NCI-H446 (cell line): ENCODE results near the gene KIF25.

ENCODE experiments used
- DNase-seq, 2 experiments: peaks; one replicate each; lab custom pipeline; 2025; lab: John Stamatoyannopoulos, UW

The KIF25 gene

GRCh38 chr6:168037856-168038255, 40.4 kb downstream of the KIF25 start:
- no peak for DNase-seq

GRCh38 chr6:168038576-168039140, 41.2 kb downstream of the KIF25 start:
- no peak for DNase-seq

GRCh38 chr6:168039301-168039700, 41.8 kb downstream of the KIF25 start:
- no peak for DNase-seq

- no peak for DNase-seq
These were observed 42.4 kb downstream of the KIF25 start for GRCh38 chr6:168039849-168040248.

- DNase-seq: no peak
These were observed 43.5 kb downstream of the KIF25 start for GRCh38 chr6:168040856-168041496.

GRCh38 chr6:168041928-168042327, 44.5 kb downstream of the KIF25 start:
- no peak for DNase-seq

- no peak for DNase-seq
These were observed 45.1 kb downstream of the KIF25 start for GRCh38 chr6:168042426-168043192.

- no peak for DNase-seq
These were observed 45.8 kb downstream of the KIF25 start for GRCh38 chr6:168043193-168043847.

GRCh38 chr6:168043848-168044415, 46.5 kb downstream of the KIF25 start:
- no peak for DNase-seq

- no peak for DNase-seq
These were observed 47.2 kb downstream of the KIF25 start for GRCh38 chr6:168044521-168045130.

GRCh38 chr6:168045141-168045691, 47.7 kb downstream of the KIF25 start:
- no peak for DNase-seq

- DNase-seq: no peak
These were observed 48.5 kb downstream of the KIF25 start for GRCh38 chr6:168045706-168046620.

- DNase-seq: no peak
These were observed 49.2 kb downstream of the KIF25 start for GRCh38 chr6:168046696-168047095.

GRCh38 chr6:168047841-168048723, 50.6 kb downstream of the KIF25 start:
- DNase-seq: no peak

- DNase-seq: no peak
These were observed 51.2 kb downstream of the KIF25 start for GRCh38 chr6:168048724-168049025.

GRCh38 chr6:168049277-168049676, 51.8 kb downstream of the KIF25 start:
- no peak for DNase-seq

GRCh38 chr6:168049706-168050224, 52.3 kb downstream of the KIF25 start:
- DNase-seq: no peak

GRCh38 chr6:168050225-168050880, 52.9 kb downstream of the KIF25 start:
- DNase-seq: no peak
